Tibial nerve (tissue), 4 donors: ENCODE results near the gene CENPT.

Experiments used
- EP300 ChIP-seq, 2 donors: sonication (generic); formaldehyde crosslinking; IDR thresholded peaks; one replicate each; pipeline ENCODE4 v1.6.1; 2017; ENCODE audit warnings: antibody characterized with exemption in 2 of 2, mild to moderate bottlenecking in 1 of 2
- TF ChIP-seq, protein P1 (sequence below), 5 experiments: fragments of 200-600 bp in 3 of 5; fragments of 450-650 bp in 2 of 5; sonication (generic) in 3 of 5; IDR thresholded peaks; one replicate each; pipeline ENCODE4 v1.5.1; 2016 to 2019; ENCODE audit warnings: antibody characterized with exemption in 5 of 5, mild to moderate bottlenecking in 3 of 5, moderate library complexity in 2 of 5

DNA sequence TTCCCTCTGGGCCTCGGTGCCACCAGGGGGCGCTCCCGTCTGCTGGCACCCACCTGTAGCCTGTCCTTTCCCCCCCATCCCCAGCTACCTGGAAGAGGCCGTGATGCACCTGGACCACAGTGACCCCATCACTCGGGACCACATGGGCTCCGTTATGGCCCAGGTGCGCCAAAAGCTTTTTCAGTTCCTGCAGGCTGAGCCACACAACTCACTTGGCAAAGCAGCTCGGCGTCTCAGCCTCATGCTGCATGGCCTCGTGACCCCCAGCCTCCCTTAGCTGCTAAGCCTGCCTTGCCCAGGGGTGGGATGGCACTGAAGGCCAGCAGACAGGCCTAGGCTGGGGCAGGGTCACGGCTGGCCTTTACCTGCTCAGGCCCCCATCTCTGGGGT lies 36.4 kb upstream of the CENPT start:
- no peak for TF ChIP-seq EP300 (IDR thresholded peaks at IDR 0.05)
- TF ChIP-seq, protein P1, sequence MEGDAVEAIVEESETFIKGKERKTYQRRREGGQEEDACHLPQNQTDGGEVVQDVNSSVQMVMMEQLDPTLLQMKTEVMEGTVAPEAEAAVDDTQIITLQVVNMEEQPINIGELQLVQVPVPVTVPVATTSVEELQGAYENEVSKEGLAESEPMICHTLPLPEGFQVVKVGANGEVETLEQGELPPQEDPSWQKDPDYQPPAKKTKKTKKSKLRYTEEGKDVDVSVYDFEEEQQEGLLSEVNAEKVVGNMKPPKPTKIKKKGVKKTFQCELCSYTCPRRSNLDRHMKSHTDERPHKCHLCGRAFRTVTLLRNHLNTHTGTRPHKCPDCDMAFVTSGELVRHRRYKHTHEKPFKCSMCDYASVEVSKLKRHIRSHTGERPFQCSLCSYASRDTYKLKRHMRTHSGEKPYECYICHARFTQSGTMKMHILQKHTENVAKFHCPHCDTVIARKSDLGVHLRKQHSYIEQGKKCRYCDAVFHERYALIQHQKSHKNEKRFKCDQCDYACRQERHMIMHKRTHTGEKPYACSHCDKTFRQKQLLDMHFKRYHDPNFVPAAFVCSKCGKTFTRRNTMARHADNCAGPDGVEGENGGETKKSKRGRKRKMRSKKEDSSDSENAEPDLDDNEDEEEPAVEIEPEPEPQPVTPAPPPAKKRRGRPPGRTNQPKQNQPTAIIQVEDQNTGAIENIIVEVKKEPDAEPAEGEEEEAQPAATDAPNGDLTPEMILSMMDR (IDR thresholded peaks at IDR 0.05): peak; percentile 75 to 92 (median 84)
